Cardiac fibroblast (primary cell): ENCODE results near the gene LMAN2L.

Experiments
- DNase-seq, 2 donors: peaks; one replicate each; pipeline versions ENCODE4 v3.0.0 to v3.0.0-alpha.2; 2010; ENCODE audit warnings: low read depth in 2 of 2
- H3K4me3 ChIP-seq, 2 donors: replicated peaks in 1 of 2; 1 replicate in 1 of 2; 2 replicates in 1 of 2; pipeline ENCODE4 v1.5.1; 2011; ENCODE audit warnings: low read depth in 2 of 2, low read length in 2 of 2, mild to moderate bottlenecking in 2 of 2, moderate library complexity in 1 of 2
- TF ChIP-seq, protein P1 (sequence below): IDR thresholded peaks from one replicate; pipeline ENCODE4 v1.5.1; 2011; ENCODE audit warnings: low read depth, mild to moderate bottlenecking, low read length, inconsistent platforms

The LMAN2L gene

DNA sequence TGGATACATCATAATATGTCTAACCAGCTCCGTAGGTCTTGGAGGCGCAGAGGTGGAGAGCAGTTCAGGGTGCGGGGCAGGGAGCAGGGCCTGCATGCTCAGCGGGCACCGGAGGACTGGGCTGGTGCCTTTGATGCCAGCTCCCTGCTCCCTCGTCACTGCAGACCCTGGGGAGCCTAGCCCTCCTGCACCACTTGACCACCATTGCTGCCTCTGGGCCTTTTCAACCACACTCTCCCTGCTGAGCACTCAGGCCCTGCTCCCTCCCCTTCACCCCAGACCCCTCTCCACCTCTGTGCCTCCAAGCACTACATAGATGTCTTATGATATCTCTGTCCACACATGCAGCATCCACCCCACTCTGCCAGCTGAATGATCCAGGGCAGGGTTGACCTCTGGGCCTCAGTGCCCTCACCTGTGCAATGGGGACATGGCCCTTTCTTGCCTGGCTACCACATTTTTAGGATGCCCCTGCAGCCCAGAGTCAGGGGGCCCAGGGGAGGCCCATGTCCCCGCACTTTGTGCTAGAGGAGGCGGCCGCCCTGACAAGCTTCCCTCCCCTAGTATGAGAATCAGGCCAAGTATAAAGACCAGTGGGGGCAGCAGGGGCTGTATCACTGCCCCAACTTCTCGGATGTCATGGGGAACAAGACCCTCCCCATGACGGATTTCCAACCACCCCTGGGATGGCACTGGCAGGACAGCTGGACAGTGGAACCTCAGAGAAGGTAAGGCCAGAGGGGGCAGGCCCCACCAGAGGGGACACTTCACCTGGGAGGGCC is 51.0 kb downstream of the LMAN2L start:
- TF ChIP-seq, protein P1, sequence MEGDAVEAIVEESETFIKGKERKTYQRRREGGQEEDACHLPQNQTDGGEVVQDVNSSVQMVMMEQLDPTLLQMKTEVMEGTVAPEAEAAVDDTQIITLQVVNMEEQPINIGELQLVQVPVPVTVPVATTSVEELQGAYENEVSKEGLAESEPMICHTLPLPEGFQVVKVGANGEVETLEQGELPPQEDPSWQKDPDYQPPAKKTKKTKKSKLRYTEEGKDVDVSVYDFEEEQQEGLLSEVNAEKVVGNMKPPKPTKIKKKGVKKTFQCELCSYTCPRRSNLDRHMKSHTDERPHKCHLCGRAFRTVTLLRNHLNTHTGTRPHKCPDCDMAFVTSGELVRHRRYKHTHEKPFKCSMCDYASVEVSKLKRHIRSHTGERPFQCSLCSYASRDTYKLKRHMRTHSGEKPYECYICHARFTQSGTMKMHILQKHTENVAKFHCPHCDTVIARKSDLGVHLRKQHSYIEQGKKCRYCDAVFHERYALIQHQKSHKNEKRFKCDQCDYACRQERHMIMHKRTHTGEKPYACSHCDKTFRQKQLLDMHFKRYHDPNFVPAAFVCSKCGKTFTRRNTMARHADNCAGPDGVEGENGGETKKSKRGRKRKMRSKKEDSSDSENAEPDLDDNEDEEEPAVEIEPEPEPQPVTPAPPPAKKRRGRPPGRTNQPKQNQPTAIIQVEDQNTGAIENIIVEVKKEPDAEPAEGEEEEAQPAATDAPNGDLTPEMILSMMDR = no peak
- no peak overlapping the region for H3K4me3 ChIP-seq
- no peak for DNase-seq

DNA sequence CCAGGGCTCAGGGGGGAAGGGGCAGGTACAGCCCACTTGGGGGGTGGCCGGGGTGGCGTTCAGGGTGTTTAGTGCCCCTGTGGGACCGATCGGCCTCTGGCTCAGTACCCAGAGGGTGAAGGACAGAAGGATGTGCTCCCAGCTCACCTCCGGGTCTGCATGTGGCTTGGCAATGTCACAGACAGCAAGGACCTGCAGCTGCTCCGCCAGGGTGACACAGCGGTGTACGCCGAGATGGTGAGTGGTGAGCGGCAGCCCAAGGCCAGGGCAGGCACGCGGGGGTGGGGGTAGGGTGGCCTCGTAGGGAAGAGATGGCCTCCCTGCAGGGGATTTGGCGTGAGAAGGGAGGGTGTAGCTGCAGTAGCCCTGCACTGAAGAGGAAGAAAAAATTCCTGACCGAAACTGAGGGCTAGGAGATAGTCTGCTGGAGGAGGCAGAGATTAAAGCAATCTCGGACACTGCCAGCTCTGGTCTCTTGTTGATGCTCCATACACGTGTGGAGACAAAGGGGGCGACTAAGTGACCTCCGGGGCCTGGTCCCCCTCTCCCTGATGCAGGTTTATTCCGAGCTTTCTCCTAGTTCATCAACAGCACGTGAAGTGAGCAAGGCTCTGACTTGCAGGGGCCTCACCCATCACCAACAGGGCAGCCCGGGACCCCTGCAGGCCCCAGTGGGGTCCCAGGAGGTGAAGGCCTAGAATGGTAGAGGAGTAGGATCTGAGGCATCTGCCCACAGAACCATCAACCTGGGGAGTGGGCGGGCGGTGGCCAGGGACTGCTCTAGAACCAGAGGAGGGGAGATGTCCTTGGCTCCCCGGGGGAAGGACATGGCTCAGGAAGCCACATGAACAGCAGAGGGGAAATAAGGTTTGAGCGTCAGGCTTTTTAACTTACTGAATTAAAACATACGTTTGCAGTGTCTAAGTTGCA is 51.9 kb downstream of the LMAN2L start:
- no peak overlapping the region for H3K4me3 ChIP-seq
- DNase-seq = no peak
- TF ChIP-seq, protein P1 = no peak

DNA sequence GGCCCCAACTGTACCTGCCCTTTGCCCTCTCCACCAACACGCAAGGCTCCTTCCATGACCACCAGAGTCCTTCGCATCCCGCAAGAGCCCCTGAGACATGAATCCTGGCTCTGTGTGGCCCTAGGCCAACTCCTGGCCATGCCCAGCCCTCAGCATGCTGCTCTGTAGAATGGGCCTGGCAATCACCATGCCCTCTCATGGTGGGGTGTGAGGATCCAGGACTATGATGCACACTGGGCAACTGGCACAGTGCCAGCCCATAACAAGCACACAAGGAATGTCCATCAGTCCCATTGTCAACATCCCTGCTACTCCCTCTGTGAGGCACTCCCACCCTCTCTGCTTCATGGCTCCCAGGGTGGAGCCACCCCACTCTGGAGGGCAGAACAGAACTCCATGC is 52.6 kb downstream of the LMAN2L start:
- DNase-seq = no peak
- TF ChIP-seq, protein P1 = no peak
- no peak overlapping the region for H3K4me3 ChIP-seq

DNA sequence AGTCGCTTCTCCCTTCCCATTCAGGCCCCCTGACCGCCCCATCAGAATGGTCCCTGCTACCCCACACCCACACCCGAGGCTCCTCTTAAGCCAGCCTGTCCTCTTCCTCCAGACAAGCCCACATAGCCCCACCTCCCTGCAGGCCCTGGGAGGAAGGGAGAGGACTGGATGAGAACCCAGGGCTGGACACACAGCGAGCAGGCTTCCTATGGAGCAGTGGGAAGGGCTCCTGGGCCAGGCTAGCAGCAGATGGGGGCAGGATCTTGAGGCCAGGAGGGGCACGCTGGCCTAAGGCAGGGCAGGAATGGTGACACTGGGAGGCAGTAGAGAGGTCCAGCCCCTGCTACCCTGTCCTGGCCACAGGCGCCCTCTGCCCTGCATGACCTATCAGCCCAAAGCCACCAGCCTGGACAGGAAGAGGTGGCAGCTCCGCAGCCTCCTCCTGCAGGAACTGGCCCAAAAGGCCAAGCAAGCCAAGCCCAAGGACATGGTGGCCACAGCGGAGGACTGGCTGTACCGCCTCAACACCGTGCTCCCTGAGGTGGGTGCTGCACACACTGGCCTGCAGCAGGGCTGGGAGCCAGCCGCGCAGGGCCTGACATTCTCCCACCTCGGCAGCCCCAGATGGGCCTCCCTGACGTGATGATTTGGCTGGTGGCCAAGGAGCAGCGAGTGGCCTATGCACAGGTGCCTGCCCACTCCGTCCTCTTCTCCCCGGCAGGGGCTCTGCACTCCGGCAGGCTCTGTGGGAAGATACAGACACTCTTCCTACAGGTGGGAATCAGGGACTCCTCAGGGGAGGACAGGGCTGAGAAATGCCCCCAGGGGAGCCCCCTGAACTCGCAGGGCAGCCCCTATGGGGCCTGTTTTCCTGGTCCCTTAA is 54.0 kb downstream of the LMAN2L start:
- peak in 1 of 2 donors; percentile 62 for DNase-seq
- TF ChIP-seq, protein P1 = no peak

DNA sequence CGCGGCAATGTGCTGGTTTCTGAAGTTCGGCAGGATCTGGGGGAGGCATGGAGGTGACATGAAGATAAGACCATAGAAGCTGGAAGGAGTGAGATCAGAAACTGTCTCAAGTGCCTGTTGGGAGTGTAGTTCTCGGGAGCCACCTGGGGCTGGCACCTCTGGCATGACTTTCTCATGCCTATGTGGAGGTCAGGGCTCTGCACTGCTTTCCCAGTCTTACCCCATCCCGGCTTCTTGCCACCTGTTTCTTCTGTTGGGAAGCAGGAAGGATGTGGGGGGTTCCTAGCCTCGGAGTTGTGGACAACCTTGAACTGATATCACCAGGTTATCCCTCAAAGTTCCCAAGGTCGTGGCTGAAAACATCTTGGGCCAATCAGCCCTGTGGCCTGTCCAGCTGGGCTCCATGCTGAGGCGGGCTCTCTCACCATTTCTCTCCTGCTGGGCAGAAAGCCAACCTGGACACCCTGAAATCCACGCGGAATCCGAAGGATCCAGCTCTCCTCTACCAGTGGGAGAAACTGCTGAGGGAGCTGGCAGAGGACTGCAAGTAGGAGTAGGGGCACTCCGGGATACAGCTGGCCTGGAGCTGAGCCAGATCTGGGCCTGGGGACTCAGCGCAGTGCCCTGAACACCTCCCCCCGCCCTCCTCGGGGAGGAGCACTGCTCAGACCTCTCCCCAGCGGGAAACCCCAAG is 54.8 kb downstream of the LMAN2L start:
- H3K4me3 ChIP-seq = no peak overlapping the region
- TF ChIP-seq, protein P1 = no peak

More for the DNA sequence above, 54.0 kb downstream of the LMAN2L start:
- H3K4me3 ChIP-seq = no peak overlapping the region

More for the DNA sequence above, 54.8 kb downstream of the LMAN2L start:
- DNase-seq = peak in 1 of 2 donors; percentile 17
